ENCODE data around the gene SBSN.

DNA sequence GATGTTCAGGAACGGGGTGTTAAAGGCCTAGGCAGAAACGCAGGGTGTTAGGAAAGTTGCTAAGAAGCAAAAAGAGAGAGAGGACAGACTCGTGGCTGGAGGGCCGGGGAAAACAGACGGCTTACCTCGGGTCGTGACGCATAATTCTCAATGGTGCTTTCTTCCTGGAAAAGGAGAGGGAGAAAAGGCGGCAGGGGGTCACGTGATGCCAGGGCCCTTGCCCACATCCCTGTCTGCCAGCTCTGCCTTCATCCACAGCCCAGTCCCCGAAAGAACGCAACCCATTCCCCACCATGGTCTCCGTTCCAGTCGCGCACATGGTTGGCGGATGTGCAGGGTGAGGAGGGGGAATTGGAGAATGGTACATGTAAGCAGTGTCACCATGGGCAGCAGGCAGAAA, 39.4 kb downstream of the SBSN start:
- TF ChIP-seq, protein P1, sequence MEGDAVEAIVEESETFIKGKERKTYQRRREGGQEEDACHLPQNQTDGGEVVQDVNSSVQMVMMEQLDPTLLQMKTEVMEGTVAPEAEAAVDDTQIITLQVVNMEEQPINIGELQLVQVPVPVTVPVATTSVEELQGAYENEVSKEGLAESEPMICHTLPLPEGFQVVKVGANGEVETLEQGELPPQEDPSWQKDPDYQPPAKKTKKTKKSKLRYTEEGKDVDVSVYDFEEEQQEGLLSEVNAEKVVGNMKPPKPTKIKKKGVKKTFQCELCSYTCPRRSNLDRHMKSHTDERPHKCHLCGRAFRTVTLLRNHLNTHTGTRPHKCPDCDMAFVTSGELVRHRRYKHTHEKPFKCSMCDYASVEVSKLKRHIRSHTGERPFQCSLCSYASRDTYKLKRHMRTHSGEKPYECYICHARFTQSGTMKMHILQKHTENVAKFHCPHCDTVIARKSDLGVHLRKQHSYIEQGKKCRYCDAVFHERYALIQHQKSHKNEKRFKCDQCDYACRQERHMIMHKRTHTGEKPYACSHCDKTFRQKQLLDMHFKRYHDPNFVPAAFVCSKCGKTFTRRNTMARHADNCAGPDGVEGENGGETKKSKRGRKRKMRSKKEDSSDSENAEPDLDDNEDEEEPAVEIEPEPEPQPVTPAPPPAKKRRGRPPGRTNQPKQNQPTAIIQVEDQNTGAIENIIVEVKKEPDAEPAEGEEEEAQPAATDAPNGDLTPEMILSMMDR (IDR thresholded peaks at IDR 0.05; ENCODE audit: poor library complexity) = no peak
- no peak for TF ChIP-seq EZH2 (IDR thresholded peaks at IDR 0.05; ENCODE audit: borderline replicate concordance)

Measured in hepatocyte (in vitro differentiated cells).